ENCODE data around the gene ARFGEF2. TPM values are rescaled to one million over a fixed set of nuclear protein-coding genes. Genes with fewer than 3 reads are reported as not detected.

ARFGEF2 gene
- total and polyA plus RNA-seq, 2 experiments from 2014 or later = 10.9 to 48.0 TPM

GRCh38 chr20:48937674-48938073, 16.2 kb downstream of the ARFGEF2 start:
- WGBS (ENCODE audit: low lambda C conversion rate, missing lambda C conversion rate) = 59% methylated on average over 5 of the region's 5 CpGs
- Histone ChIP-seq H3K9me2 (replicated peaks; ENCODE audit: insufficient read depth) (no peaks in the 10 kb centered on the region), H3K9me3 (ENCODE audit: low read depth) (no peaks in the 10 kb centered on the region), H3K4me2 (no peak overlapping the region), H4K20me1 (ENCODE audit: insufficient read depth, poor library complexity, severe bottlenecking) (peaks cover 75% of the 10 kb centered on the region), H3K4me3 (no peak overlapping the region), H3K36me3 (replicated peaks; ENCODE audit: insufficient read depth, low read depth) (no peaks in the 10 kb centered on the region), H3K27ac (peak overlapping the region; percentile 1), H3K79me2 (peaks cover 82% of the 10 kb centered on the region), H3K4me1 (ENCODE audit: insufficient read depth) (no peaks in the 10 kb centered on the region), H2AFZ (no peak overlapping the region), H3K27me3 (no peaks in the 10 kb centered on the region)
- no peak for DNase-seq (ENCODE audit: low spot score)
- TF ChIP-seq EZH2phosphoT487 (IDR thresholded peaks at IDR 0.05; ENCODE audit: low read depth, severe bottlenecking, unreplicated experiment) = no peak
- no peak for TF ChIP-seq EZH2 (IDR thresholded peaks at IDR 0.05; ENCODE audit: borderline replicate concordance)
- no peak for TF ChIP-seq CTCF (IDR thresholded peaks at IDR 0.05; ENCODE audit: poor library complexity)

GRCh38 chr20:48938670-48939069, 17.2 kb downstream of the ARFGEF2 start:
- no peaks in the 10 kb centered on the region for H3K9me3 ChIP-seq (ENCODE audit: low read depth)
- no peaks in the 10 kb centered on the region for H3K9me2 ChIP-seq (replicated peaks; ENCODE audit: insufficient read depth)
- H3K27ac ChIP-seq = no peak overlapping the region
- no peaks in the 10 kb centered on the region for H3K36me3 ChIP-seq (replicated peaks; ENCODE audit: insufficient read depth, low read depth)
- H2AFZ ChIP-seq = no peak overlapping the region
- no peaks in the 10 kb centered on the region for H3K4me1 ChIP-seq (ENCODE audit: insufficient read depth)
- no peak overlapping the region for H3K4me2 ChIP-seq
- H3K4me3 ChIP-seq = no peak overlapping the region
- WGBS (ENCODE audit: low lambda C conversion rate, missing lambda C conversion rate) = 78% methylated on average over 6 of the region's 6 CpGs
- DNase-seq (ENCODE audit: low spot score) = no peak
- H3K27me3 ChIP-seq = no peaks in the 10 kb centered on the region
- peaks cover 71% of the 10 kb centered on the region for H4K20me1 ChIP-seq (ENCODE audit: insufficient read depth, poor library complexity, severe bottlenecking)
- peaks cover 82% of the 10 kb centered on the region for H3K79me2 ChIP-seq
- TF ChIP-seq EZH2phosphoT487 (IDR thresholded peaks at IDR 0.05; ENCODE audit: low read depth, severe bottlenecking, unreplicated experiment) (no peak), CTCF (IDR thresholded peaks at IDR 0.05; ENCODE audit: poor library complexity) (no peak), EZH2 (IDR thresholded peaks at IDR 0.05; ENCODE audit: borderline replicate concordance) (no peak)

- no peak for TF ChIP-seq CTCF (IDR thresholded peaks at IDR 0.05; ENCODE audit: poor library complexity)
- no peak for TF ChIP-seq EZH2phosphoT487 (IDR thresholded peaks at IDR 0.05; ENCODE audit: low read depth, severe bottlenecking, unreplicated experiment)
- TF ChIP-seq EZH2 (IDR thresholded peaks at IDR 0.05; ENCODE audit: borderline replicate concordance) = no peak
- H3K9me2 ChIP-seq (replicated peaks; ENCODE audit: insufficient read depth) = no peaks in the 10 kb centered on the region
- H3K4me2 ChIP-seq = no peak overlapping the region
- no peak overlapping the region for H2AFZ ChIP-seq
- H3K9me3 ChIP-seq (ENCODE audit: low read depth) = no peaks in the 10 kb centered on the region
- 96% methylated on average over 2 of the region's 2 CpGs for whole genome bisulfite sequencing (ENCODE audit: low lambda C conversion rate, missing lambda C conversion rate)
- no peak for DNase-seq (ENCODE audit: low spot score)
- H3K4me1 ChIP-seq (ENCODE audit: insufficient read depth) = no peaks in the 10 kb centered on the region
- H3K36me3 ChIP-seq (replicated peaks; ENCODE audit: insufficient read depth, low read depth) = no peaks in the 10 kb centered on the region
- H3K79me2 ChIP-seq = peaks cover 86% of the 10 kb centered on the region
- peaks cover 70% of the 10 kb centered on the region for H4K20me1 ChIP-seq (ENCODE audit: insufficient read depth, poor library complexity, severe bottlenecking)
- H3K27me3 ChIP-seq = no peaks in the 10 kb centered on the region
- H3K4me3 ChIP-seq = no peak overlapping the region
- H3K27ac ChIP-seq = no peak overlapping the region
Observed at GRCh38 chr20:48940170-48940569, 18.7 kb downstream of the ARFGEF2 start.

- WGBS (ENCODE audit: low lambda C conversion rate, missing lambda C conversion rate) = 89% methylated on average over 4 of the region's 4 CpGs
- no peaks in the 10 kb centered on the region for H3K9me2 ChIP-seq (replicated peaks; ENCODE audit: insufficient read depth)
- DNase-seq (ENCODE audit: low spot score) = no peak
- no peaks in the 10 kb centered on the region for H3K9me3 ChIP-seq (ENCODE audit: low read depth)
- H3K4me3 ChIP-seq = no peak overlapping the region
- no peak overlapping the region for H3K27ac ChIP-seq
- H3K27me3 ChIP-seq = no peaks in the 10 kb centered on the region
- H2AFZ ChIP-seq = no peak overlapping the region
- no peak overlapping the region for H3K4me2 ChIP-seq
- no peaks in the 10 kb centered on the region for H3K36me3 ChIP-seq (replicated peaks; ENCODE audit: insufficient read depth, low read depth)
- TF ChIP-seq EZH2 (IDR thresholded peaks at IDR 0.05; ENCODE audit: borderline replicate concordance) = no peak
- H3K79me2 ChIP-seq = peaks cover 94% of the 10 kb centered on the region
- peaks cover 75% of the 10 kb centered on the region for H4K20me1 ChIP-seq (ENCODE audit: insufficient read depth, poor library complexity, severe bottlenecking)
- no peaks in the 10 kb centered on the region for H3K4me1 ChIP-seq (ENCODE audit: insufficient read depth)
Observed at GRCh38 chr20:48941467-48941866, 20.0 kb downstream of the ARFGEF2 start.
